ENCODE data around the gene ZDHHC18.
"Not testable (repeated sequence)": the region's sequence is repeated elsewhere in the genome, so short reads cannot be mapped to it uniquely, and the experiment has no call there.

The ZDHHC18 gene

DNA sequence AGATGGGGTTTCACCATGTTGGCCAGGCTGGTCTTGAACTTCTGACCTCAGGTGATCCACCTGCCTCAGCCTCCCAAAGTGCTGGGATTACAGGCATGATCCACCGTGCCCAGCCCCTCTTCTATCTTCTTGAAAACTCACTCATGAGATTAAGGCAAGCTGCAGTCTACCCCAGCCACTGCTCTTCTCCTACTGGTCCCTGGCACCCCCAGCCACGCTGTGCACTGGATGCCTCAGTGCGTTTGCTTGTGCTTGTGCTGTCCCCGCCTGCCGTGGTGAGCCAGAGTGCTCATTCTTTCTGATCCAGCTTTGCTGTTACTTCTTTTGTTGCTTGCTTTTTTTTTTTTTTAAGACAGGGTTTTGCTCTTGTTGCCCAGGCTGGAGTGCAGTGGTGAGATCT, 11.2 kb downstream of the ZDHHC18 start:
- DNase-seq, result not testable (repeated sequence)

DNA sequence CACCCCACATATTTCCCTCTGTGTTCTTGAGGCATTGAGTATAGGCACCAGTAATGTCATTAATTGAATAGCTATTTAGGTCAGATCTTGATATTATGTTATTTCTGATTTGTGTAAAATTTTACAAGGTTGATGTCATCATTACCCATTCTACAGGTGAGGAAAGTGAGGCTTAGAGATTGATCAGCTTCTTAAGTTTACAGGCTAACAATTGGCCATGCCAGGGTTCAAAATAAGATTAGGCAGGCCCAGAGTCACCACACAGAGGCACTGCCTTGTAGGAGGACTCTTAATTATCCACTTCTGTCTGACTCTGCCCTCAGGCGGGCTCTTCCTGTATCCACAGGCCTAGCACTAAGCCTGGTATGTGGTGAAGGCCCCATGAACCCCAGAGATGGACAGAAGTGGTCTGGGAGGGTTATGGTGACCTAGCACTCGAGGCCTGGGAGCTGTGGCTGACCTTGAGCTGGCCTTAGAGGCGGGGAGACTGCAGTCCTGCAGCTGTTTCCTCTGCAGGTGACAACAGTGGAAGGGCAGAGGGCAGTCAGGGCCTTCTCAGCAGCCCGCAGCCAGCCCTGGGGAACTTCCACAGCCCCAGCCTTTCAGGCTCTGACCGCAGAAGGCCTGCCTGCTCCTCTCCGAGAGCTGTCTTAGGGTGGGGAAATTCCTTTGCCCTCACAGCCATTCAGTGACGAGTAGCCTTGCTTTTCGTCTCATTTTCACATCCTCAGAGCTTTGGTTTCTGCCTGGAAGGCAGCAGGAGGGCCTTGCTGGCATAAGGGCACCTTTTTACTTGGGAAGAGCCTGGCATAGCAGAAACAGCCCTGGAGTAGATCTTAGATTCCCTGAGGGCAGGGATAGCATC, 12.2 kb downstream of the ZDHHC18 start:
- no peak for DNase-seq

DNA sequence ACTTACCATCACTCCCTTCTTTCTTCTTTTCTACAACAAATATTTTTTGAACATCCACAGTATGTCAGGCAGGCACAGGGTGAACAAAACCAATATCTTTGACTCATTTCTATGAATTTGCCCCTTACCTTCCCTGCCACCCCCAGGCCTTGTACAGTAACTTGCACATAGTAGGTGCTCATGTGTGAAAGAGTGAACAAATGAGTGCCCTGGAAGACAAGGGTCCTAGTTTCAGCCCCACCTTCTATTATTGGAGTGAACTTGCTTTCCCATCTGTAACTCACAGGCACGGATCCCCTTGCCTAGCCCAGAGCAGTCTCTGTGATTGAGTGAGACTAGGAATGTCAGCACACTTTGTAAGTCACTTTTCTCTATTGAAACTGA, 12.8 kb downstream of the ZDHHC18 start:
- DNase-seq, result no peak

DNA sequence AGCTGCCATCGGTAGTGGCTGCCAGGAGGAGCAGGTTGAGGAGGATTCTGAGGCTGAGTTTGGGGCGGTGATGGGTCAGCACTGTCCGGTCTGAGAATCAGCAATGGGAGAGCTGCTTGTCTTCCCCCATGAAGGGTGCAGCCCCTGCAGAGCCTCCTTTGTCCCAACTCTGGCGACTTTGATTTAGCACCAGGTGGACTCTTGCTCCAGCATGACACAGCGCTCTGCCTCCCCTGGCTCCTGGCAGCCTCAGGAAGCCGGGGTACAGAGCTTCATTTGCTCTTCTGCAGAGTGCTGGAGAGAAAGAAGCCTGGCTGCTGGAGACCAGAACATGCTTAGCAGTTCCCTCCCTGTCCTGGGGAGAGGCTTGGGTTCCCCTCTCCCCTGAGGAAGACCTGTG, 13.3 kb downstream of the ZDHHC18 start:
- DNase-seq, result no peak

GRCh38 chr1:26844424-26845196, 18.1 kb downstream of the ZDHHC18 start:
- no peak for DNase-seq

- DNase-seq, result not testable (repeated sequence)
Measured at GRCh38 chr1:26847826-26848225, 21.3 kb downstream of the ZDHHC18 start.

DNA sequence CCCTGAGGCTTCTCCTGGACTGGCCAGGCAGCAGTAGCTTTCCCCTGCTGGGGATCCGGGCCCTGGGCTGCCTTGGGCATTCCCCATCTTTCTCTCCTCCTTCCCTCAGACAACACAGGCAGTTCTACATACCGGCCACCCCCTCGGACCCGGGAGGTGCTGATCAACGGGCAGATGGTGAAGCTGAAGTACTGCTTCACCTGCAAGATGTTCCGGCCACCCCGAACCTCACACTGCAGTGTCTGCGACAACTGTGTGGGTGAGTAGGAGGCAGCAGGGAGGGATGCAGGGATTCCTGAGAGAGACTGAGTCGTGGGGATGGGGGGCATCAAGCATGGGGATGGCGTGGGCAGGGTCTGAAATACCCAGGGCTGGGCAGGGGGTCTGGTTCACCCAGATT, 22.0 kb downstream of the ZDHHC18 start:
- no peak for DNase-seq

DNA sequence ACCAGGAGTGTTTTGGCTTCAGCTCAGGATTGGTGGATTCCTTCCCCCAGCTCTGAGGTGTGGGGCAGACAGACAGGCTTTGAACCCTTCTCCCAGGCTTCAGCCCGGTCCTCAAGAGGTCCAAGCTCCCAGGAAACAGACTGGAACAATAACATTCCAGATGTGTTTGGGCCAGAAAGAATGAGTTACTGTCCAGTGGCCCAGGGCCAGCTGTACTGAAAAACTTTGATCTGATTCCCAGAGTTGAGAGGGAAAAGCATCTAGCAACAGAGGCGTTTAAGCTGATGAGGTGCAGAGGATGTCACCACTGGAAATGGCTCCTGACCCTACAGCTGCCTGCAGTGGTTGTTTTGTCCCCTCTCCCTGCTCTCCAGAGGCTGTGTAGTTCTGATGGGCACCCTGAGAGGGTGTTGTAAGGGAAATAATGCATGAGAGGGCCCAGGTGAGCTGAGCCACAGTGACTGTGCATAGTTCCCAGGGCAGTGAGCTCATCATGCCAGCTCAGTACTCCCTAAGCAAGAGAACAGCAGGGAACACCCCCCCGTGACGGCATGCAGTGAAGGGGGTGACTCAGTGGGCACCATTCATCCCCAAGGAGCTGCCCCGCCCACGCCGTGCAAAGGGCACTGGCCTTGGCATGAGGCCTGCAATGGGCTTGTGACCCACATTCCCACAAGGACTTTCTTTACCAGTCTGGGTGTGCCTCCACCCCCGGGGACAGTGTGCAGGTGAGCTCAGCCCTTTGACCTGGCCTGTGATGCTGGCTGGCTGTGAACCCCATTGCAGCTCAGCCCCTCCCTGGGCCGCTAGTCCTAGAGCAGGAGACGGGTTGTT, 22.7 kb downstream of the ZDHHC18 start:
- no peak for DNase-seq

DNA sequence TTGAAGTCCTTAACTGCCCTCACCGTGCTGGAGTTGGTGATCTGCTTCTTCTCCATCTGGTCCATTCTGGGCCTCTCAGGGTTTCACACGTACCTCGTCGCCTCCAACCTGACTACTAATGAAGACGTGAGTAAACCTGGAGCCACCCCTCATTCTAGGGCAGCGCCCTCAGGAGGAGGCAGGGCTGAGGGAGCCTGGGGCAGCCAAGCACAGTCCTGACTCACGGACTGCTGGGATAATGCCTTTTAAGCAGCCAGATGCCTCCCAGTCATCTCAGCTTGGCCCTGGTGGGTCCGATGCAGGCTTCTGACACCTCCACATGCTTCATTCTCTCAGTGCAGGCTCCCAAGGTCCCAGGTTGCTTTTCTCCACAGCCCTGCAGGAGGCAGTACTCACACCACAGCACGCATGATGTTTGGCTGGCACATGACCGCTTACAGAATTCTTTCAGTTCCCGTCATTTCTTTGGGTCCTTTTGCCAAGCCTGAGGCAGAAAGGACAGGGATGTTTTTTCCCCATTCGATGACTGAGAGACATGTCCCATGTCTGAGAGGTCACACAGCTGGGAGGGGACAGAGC, 24.7 kb downstream of the ZDHHC18 start:
- DNase-seq, result no peak

DNA sequence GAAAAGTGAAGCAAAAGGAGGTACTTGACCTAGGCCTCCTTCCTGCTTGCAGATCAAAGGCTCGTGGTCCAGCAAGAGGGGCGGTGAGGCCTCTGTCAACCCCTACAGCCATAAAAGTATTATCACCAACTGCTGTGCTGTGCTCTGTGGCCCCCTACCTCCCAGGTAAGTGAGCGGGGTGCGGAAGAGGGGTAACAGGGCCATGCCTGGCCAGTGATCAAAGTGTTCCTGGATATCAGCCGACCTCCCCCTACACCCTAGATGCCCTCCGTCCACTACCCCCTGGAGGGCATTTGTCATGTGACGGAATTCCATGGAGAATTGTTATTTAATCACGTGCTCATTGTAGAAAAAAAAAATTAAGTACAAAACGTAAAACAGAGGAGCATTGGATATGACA, 26.2 kb downstream of the ZDHHC18 start:
- DNase-seq, result no peak

DNA sequence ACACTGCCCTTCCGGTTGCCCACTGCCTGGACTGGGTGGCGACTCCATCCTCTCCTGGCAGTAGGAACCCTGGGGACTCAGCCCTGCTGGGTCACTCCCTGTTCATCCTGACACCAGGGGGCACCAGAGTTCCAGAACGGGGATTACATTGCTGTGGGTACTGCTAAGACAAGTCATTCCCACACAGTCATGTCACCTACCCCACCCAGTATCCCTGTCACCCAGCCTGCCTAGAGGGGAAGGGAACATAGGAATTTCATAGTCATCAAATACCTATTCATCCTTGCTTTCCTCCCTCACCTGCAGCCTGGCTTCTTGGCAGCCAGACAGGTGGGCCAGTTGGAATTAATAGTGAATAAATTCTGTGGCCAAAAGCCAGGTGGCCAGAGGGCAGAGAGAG, 26.7 kb downstream of the ZDHHC18 start:
- DNase-seq, result peak; percentile 60 to 64

- DNase-seq, result no peak
Measured at GRCh38 chr1:26853600-26853999, 27.1 kb downstream of the ZDHHC18 start.

DNA sequence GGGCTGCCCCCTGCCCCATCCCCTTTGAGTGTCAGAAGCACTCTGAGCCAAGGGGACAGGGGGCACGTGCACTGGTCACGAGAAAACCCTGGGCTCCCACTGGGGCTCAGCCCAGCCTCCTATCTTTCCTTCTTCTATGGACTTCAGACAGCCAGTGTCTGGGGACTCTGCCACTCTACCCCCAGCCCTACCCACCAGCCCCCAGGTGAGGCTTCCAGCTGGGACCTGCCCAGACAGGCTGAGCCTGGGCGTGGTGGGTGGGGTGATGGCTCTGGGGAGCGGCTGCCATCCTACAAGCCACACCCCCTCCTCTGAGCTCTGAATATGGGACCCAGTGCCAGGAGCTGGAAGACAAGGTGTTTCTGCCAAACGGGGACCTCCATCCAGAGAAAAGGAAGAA, 28.4 kb downstream of the ZDHHC18 start:
- DNase-seq, result no peak

DNA sequence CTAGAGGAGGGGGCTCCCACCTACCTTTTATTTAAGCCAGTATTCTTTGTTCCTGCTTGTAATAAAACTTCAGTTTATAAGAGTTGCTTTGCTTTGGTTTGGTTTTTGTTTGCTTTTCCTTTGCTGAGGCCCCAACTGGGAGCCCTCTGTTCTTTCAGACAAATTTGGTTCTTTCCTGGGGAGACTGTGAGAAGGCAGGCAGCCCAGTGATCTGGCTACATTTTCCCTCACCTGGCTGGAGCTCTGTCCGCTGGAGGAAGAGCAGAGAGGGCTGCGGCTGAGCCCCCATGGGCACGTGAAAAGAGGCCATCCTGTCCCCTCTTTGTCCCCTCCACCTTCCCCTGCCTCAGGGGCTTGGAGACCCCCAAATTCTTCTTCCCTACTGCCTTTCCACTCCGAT, 29.1 kb downstream of the ZDHHC18 start:
- DNase-seq, result no peak

DNA sequence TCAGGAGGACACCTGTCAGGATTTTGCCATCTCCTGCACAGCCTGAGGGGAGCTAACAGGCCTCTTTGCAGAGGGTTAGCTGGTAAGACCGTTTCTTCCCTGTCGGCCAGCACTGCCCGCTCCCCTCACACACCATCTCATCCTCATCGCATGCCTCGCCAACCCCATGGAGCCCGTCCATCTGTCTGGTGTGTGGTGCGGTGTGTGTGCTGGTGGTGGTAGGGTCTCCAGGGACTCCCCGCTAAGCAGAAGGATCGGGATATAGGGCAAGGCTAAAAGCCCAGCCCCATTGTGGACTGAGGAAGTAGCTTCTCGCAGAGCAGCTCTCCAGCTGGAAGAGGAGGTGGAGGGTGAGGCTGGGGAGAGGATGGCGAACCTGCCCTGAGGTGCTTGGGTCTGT, 29.7 kb downstream of the ZDHHC18 start:
- no peak for DNase-seq

- no peak for DNase-seq
Measured at GRCh38 chr1:26856604-26857469, 30.3 kb downstream of the ZDHHC18 start.

GRCh38 chr1:26857473-26858060, 31.1 kb downstream of the ZDHHC18 start:
- no peak for DNase-seq

- no peak for DNase-seq
Measured at GRCh38 chr1:26858160-26858559, 31.7 kb downstream of the ZDHHC18 start.

GRCh38 chr1:26858891-26859640, 32.6 kb downstream of the ZDHHC18 start:
- no peak for DNase-seq

DNA sequence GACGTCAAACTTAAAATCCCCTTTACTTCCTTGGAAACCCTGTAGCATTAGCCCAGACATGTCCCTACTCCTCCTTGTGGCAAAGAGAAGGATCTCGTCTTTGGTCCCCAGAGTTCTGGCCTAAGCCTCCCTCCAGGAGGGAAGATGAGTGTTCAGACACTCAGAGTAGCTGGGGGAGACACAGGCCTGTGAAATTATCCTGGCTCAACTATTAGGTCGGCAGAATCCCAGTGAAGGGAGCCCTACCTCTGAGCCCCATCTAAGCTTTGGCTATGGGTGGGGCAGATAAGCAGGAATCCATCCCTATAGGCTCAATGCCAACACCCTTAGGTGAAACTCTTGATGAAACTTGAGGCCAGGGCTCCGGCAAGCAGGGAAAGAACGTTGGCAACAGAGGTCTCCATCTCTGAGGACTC, 34.8 kb downstream of the ZDHHC18 start:
- peak in 1 of 2 experiments; percentile 5 for DNase-seq

DNA sequence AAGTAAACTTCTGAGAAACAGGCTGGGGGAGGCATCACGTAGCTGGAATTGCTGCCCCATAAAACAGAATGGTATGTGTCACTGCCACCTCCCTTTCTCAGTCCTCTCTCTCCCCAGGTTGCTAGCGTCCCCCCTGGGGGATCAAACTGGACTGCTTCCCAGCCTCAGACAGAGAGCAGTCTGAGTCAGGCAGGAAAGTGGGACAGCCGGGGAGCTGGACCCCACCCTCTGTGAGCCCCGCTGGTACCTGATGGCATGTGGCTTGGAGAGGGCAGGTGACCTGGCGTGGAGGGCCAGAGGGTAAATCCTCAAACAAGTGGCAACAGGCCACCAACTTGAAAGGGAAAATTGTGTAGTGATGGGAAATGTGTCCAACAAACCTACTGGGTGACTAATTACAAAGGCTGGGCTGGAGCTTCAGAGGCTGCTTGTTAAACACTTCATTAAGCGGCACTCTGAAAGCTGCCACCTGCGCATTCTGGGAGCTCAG, 35.4 kb downstream of the ZDHHC18 start:
- no peak for DNase-seq

Measured in AML-193 (cell line).